Keratinocyte (primary cell): ENCODE results near the gene HECA.

ENCODE experiments used
- EZH2 ChIP-seq: IDR thresholded peaks from one replicate; pipeline ENCODE4 v1.6.1; 2012; ENCODE audit warnings: inconsistent platforms, mild to moderate bottlenecking, low read length, moderate library complexity
- TF ChIP-seq, protein P1 (sequence below), 3 experiments: IDR thresholded peaks in 1 of 3; conservative IDR thresholded peaks in 1 of 3; optimal IDR thresholded peaks in 1 of 3; 2 replicates in 2 of 3; 3 replicates in 1 of 3; pipeline versions ENCODE3 to v1.5.1; 2011; ENCODE audit warnings: low read length in 3 of 3, mild to moderate bottlenecking in 3 of 3, moderate library complexity in 2 of 3, control low read depth in 1 of 3, inconsistent platforms in 1 of 3; ENCODE audit not compliant: insufficient read depth in 2 of 3; ENCODE audit errors: extremely low read depth in 1 of 3

DNA sequence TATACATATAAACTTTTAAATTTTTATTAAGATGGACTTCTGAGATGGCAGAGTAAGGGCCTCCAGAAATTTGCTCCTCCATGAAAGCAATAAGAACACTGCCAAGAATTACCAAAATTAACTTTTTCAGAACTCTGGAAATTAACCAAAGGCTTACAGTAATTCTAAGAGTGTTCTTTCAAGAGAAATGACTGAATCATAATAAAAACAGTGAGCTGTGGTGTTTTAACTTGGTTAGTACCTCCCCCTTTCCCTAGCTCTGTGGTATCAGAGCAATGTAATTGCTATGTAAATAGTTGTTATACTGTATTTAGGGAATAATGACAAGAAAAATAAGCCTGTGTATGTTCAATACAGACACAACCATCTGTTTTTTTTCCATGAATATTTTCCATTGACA is 19.0 kb downstream of the HECA start:
- TF ChIP-seq, protein P1, sequence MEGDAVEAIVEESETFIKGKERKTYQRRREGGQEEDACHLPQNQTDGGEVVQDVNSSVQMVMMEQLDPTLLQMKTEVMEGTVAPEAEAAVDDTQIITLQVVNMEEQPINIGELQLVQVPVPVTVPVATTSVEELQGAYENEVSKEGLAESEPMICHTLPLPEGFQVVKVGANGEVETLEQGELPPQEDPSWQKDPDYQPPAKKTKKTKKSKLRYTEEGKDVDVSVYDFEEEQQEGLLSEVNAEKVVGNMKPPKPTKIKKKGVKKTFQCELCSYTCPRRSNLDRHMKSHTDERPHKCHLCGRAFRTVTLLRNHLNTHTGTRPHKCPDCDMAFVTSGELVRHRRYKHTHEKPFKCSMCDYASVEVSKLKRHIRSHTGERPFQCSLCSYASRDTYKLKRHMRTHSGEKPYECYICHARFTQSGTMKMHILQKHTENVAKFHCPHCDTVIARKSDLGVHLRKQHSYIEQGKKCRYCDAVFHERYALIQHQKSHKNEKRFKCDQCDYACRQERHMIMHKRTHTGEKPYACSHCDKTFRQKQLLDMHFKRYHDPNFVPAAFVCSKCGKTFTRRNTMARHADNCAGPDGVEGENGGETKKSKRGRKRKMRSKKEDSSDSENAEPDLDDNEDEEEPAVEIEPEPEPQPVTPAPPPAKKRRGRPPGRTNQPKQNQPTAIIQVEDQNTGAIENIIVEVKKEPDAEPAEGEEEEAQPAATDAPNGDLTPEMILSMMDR (optimal IDR thresholded peaks at IDR 0.05 in 1 of 3, IDR thresholded peaks at IDR 0.05 in 1 of 3, conservative IDR thresholded peaks at IDR 0.05 in 1 of 3; ENCODE audit: extremely low read depth in 1 of 3, insufficient read depth in 2 of 3, low read length in 3 of 3): no peak
- no peak for TF ChIP-seq EZH2
